Esophagus muscularis mucosa (tissue), 4 donors: ENCODE results near the gene STK35. TPM values are rescaled to one million over a fixed set of nuclear protein-coding genes. Genes with fewer than 3 reads are reported as not detected.

Source experiments
- DNase-seq: peaks from one replicate; pipeline ENCODE4 v3.0.0-alpha.2; 2017; ENCODE audit errors: extremely low spot score
- H3K27ac ChIP-seq, 4 donors: fragments of 200-600 bp; sonication (generic); replicated peaks in 1 of 4; 1 replicate in 3 of 4; 2 replicates in 1 of 4; pipeline ENCODE4 v1.5.1; 2016 to 2019; ENCODE audit warnings: mild to moderate bottlenecking in 1 of 4
- H3K27me3 ChIP-seq, 4 donors: fragments of 200-600 bp; sonication (generic); one replicate each; pipeline versions ENCODE4 v1.5.1 to v1.6.0; 2016 to 2019
- H3K36me3 ChIP-seq, 4 donors: fragments of 200-600 bp; sonication (generic); one replicate each; pipeline ENCODE4 v1.5.1; 2016 to 2019
- H3K4me1 ChIP-seq, 4 donors: fragments of 200-600 bp; sonication (generic); one replicate each; pipeline ENCODE4 v1.5.1; 2016 to 2019
- H3K4me3 ChIP-seq, 4 donors: fragments of 200-600 bp; sonication (generic); 1 replicate in 2 of 4; 2 replicates in 2 of 4; pipeline ENCODE4 v1.5.1; 2016 to 2019; ENCODE audit warnings: mild to moderate bottlenecking in 4 of 4, moderate library complexity in 1 of 4
- H3K9me3 ChIP-seq, 4 donors: fragments of 200-600 bp; sonication (generic); 1 replicate in 3 of 4; 2 replicates in 1 of 4; pipeline ENCODE4 v1.5.1; 2016 to 2019
- EP300 ChIP-seq: sonication (generic); formaldehyde crosslinking; IDR thresholded peaks from one replicate; pipeline ENCODE4 v1.6.1; 2017; ENCODE audit warnings: antibody characterized with exemption
- POLR2A ChIP-seq: fragments of 450-650 bp; IDR thresholded peaks from one replicate; pipeline ENCODE4 v1.6.1; 2017; ENCODE audit warnings: antibody characterized with exemption, moderate library complexity, mild to moderate bottlenecking, low read depth
- POLR2AphosphoS5 ChIP-seq, 2 donors: sonication (generic); formaldehyde crosslinking; IDR thresholded peaks; one replicate each; pipeline ENCODE4 v1.6.1; 2017; ENCODE audit warnings: antibody characterized with exemption in 2 of 2
- WGBS: methylation state at CpG from one replicate; pipeline ENCODE4 v1.1.5; 2018; 5-methylcytosine and 5-hydroxymethylcytosine counted together
- intact Hi-C: fragments of 100-400 bp; cut with DNase I; formaldehyde crosslinking; loops from one replicate; pipeline ENCODE4 v1.15.1; 2023
- total RNA-seq, 4 donors: library from RNA; depleted of rRNA; stranded (reverse); fragments of >200 nt; gene quantifications; one replicate each; pipeline versions ENCODE4 v1.1.0 to v1.2.1, GENCODE V29; 2016
- TF ChIP-seq, protein P1 (sequence below), 3 experiments: fragments of 200-600 bp in 2 of 3; fragments of 450-650 bp in 1 of 3; sonication (generic) in 2 of 3; IDR thresholded peaks; one replicate each; pipeline ENCODE4 v1.5.1; 2017 to 2019; ENCODE audit warnings: antibody characterized with exemption in 3 of 3, mild to moderate bottlenecking in 2 of 3, moderate library complexity in 1 of 3

The STK35 gene
- total RNA-seq, 4 donors from 2014 or later = 19.2 to 24.1 (median 22.8) TPM

DNA sequence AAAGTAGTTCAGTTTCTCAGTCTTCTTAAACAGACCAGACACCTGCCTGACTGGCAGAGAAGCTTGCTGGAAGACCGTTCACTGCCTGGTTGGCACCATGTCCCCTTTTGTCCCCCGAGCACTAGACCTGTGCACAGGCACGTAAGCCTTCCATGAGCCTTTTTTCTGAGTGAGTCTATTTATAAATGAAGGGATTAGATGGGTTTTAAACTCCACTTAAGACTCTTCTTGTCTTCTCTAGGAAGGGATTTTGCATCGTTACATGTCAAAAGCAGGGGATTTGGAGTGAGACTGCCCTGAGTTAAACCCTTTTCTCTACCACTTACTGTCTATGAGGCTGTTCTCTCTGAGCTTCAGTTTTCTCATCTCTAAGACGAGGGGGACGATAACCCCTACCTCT is 37.6 kb downstream of the STK35 start:
- H3K4me1 ChIP-seq = peaks cover 70 to 90% (median 87%) of the 10 kb centered on the region in 4 donors

GRCh38 chr20:2139736-2140135 is 38.1 kb downstream of the STK35 start:
- Histone ChIP-seq H3K27me3 (no peaks in the 10 kb centered on the region), H3K4me1 (peaks cover 65 to 85% (median 82%) of the 10 kb centered on the region in 4 donors), H3K36me3 (peaks cover 4 to 10% (median 8%) of the 10 kb centered on the region in 4 donors), H3K27ac (peak overlapping the region in 3 of 4 donors; percentile 64 to 68 (median 68)), H3K4me3 (no peak overlapping the region), H3K9me3 (no peaks in the 10 kb centered on the region)
- TF ChIP-seq, protein P1, sequence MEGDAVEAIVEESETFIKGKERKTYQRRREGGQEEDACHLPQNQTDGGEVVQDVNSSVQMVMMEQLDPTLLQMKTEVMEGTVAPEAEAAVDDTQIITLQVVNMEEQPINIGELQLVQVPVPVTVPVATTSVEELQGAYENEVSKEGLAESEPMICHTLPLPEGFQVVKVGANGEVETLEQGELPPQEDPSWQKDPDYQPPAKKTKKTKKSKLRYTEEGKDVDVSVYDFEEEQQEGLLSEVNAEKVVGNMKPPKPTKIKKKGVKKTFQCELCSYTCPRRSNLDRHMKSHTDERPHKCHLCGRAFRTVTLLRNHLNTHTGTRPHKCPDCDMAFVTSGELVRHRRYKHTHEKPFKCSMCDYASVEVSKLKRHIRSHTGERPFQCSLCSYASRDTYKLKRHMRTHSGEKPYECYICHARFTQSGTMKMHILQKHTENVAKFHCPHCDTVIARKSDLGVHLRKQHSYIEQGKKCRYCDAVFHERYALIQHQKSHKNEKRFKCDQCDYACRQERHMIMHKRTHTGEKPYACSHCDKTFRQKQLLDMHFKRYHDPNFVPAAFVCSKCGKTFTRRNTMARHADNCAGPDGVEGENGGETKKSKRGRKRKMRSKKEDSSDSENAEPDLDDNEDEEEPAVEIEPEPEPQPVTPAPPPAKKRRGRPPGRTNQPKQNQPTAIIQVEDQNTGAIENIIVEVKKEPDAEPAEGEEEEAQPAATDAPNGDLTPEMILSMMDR (IDR thresholded peaks at IDR 0.05) = no peak
- TF ChIP-seq POLR2A = no peak
- TF ChIP-seq POLR2AphosphoS5 (IDR thresholded peaks at IDR 0.05) = no peak
- TF ChIP-seq EP300 = no peak
- intact Hi-C loops = no loop called here
- no peak for DNase-seq
- 84% methylated on average over 2 of the region's 2 CpGs for WGBS

More for the DNA sequence above, 37.6 kb downstream of the STK35 start:
- 67% methylated on average over 6 of the region's 6 CpGs for WGBS
- H3K27ac ChIP-seq = peak overlapping the region in 1 of 4 donors; percentile 68
- no peaks in the 10 kb centered on the region for H3K27me3 ChIP-seq
- H3K4me3 ChIP-seq = no peak overlapping the region
- peaks cover 1 to 7% (median 3%) of the 10 kb centered on the region in 4 donors for H3K36me3 ChIP-seq
- no peaks in the 10 kb centered on the region for H3K9me3 ChIP-seq
- intact Hi-C loops = no loop called here
- no peak for TF ChIP-seq POLR2AphosphoS5 (IDR thresholded peaks at IDR 0.05)
- no peak for TF ChIP-seq POLR2A
- no peak for TF ChIP-seq EP300
- TF ChIP-seq, protein P1 (IDR thresholded peaks at IDR 0.05) = no peak
- no peak for DNase-seq

DNA sequence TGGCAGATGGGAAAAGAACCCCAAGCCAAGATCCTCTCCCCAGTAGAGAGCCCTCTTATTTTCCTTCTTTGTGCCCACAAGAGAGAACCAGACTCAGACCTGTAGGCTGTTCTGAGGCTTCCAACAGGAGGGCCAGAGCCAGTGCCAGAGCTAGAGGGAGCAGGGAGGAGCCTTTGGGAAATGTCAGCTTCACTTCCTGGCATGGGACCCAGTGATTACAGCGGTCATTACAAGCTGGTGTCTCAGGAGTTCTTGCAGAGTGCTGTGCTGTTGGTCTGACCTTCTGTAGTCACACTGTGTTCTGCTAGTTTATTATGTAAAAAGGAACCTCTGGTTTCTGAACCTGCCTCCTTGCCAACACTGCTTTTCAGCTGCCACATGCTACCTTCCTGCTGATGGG is 38.9 kb downstream of the STK35 start:
- DNase-seq = no peak
- 13% methylated on average over 1 of the region's 1 CpG for WGBS
- Histone ChIP-seq H3K36me3 (peaks cover 4 to 17% (median 16%) of the 10 kb centered on the region in 4 donors), H3K4me3 (no peak overlapping the region), H3K4me1 (peaks cover 60 to 76% (median 73%) of the 10 kb centered on the region in 4 donors), H3K27me3 (no peaks in the 10 kb centered on the region), H3K27ac (peak overlapping the region; percentile 50 to 68 (median 66)), H3K9me3 (no peaks in the 10 kb centered on the region)
- TF ChIP-seq, protein P1 (IDR thresholded peaks at IDR 0.05) = no peak
- TF ChIP-seq POLR2A (no peak), POLR2AphosphoS5 (IDR thresholded peaks at IDR 0.05) (peak; percentile 58 to 67), EP300 (no peak)
- intact Hi-C loops = no loop called here

GRCh38 chr20:2141600-2142575 is 40.3 kb downstream of the STK35 start:
- WGBS = 78% methylated on average over 8 of the region's 10 CpGs
- intact Hi-C loops = loop anchor here (2.0 kb wide), 1 partner anchor 47 kb away; no protein-coding TSS in a partner anchor
- no peak for TF ChIP-seq POLR2A
- TF ChIP-seq EP300 = no peak
- TF ChIP-seq, protein P1 (IDR thresholded peaks at IDR 0.05) = no peak
- TF ChIP-seq POLR2AphosphoS5 (IDR thresholded peaks at IDR 0.05) = no peak
- Histone ChIP-seq H3K4me1 (peaks cover 60 to 64% (median 62%) of the 10 kb centered on the region in 4 donors), H3K27me3 (no peaks in the 10 kb centered on the region), H3K36me3 (peaks cover 4 to 30% (median 26%) of the 10 kb centered on the region in 4 donors), H3K27ac (peak overlapping the region in 3 of 4 donors; percentile 50 to 68 (median 68)), H3K4me3 (no peak overlapping the region), H3K9me3 (no peaks in the 10 kb centered on the region)
- DNase-seq = no peak
